Peyer's patch (tissue), 4 donors: Measurements from ENCODE around the gene OSBP.

Experiments
- POLR2A ChIP-seq, 2 donors: fragments of 450-650 bp; IDR thresholded peaks; one replicate each; pipeline ENCODE4 v1.5.1; 2017; ENCODE audit warnings: antibody characterized with exemption in 2 of 2, mild to moderate bottlenecking in 2 of 2, moderate library complexity in 2 of 2
- TF ChIP-seq, protein P1 (sequence below), 6 experiments: fragments of 450-650 bp in 4 of 6; fragments of 200-600 bp in 2 of 6; sonication (generic) in 1 of 6; IDR thresholded peaks; one replicate each; pipeline ENCODE4 v1.5.1; 2017 to 2019; ENCODE audit warnings: antibody characterized with exemption in 6 of 6, mild to moderate bottlenecking in 3 of 6, moderate library complexity in 1 of 6

DNA sequence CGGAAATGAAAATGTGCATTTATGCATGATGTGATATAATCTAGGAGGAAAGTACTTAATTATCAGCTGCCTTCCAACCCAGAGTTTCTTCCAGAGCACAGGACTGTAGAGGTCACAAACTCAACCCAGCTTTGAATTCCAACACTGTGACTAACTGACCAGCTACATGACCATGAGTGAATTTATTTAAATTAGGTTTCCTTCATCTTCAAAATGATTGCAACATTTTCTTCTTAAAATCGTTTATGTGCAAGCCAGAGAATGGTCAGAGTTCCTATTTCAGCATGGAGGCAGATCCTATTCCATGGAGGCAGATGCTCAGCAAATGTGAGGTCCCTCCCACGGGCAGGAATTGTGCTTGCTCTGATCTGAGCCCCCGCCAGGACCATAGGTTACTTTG is 42.4 kb downstream of the OSBP start:
- TF ChIP-seq, protein P1, sequence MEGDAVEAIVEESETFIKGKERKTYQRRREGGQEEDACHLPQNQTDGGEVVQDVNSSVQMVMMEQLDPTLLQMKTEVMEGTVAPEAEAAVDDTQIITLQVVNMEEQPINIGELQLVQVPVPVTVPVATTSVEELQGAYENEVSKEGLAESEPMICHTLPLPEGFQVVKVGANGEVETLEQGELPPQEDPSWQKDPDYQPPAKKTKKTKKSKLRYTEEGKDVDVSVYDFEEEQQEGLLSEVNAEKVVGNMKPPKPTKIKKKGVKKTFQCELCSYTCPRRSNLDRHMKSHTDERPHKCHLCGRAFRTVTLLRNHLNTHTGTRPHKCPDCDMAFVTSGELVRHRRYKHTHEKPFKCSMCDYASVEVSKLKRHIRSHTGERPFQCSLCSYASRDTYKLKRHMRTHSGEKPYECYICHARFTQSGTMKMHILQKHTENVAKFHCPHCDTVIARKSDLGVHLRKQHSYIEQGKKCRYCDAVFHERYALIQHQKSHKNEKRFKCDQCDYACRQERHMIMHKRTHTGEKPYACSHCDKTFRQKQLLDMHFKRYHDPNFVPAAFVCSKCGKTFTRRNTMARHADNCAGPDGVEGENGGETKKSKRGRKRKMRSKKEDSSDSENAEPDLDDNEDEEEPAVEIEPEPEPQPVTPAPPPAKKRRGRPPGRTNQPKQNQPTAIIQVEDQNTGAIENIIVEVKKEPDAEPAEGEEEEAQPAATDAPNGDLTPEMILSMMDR (IDR thresholded peaks at IDR 0.05), result no peak
- no peak for TF ChIP-seq POLR2A (IDR thresholded peaks at IDR 0.05)
